Mononuclear cell (primary cell): Measurements from ENCODE around the gene RUNX1. TPM values are rescaled to one million over a fixed set of nuclear protein-coding genes. Genes with fewer than 3 reads are reported as not detected.

Source experiments
- H3K27me3 ChIP-seq: 2 replicates; pipeline ENCODE4 v1.6.0; 2011; ENCODE audit warnings: low read length, control low read depth; ENCODE audit not compliant: insufficient read depth
- H3K4me1 ChIP-seq: 2 replicates; pipeline ENCODE4 v1.5.1; 2011; ENCODE audit warnings: mild to moderate bottlenecking, low read length, control low read depth; ENCODE audit not compliant: insufficient read depth
- H3K4me3 ChIP-seq: 2 replicates; pipeline ENCODE4 v1.5.1; 2011; ENCODE audit warnings: mild to moderate bottlenecking, low read length, moderate library complexity
- H3K9me3 ChIP-seq: 2 replicates; pipeline ENCODE4 v1.5.1; 2011; ENCODE audit warnings: low read depth, mild to moderate bottlenecking, control low read depth, low read length
- total RNA-seq: library from RNA; depleted of rRNA; stranded (reverse); fragments of >200 nt; gene quantifications from one replicate; pipeline ENCODE4 v1.2.3, GENCODE V29; 2012

RUNX1 gene
- total RNA-seq, 1 donor, result 51.2 TPM

DNA sequence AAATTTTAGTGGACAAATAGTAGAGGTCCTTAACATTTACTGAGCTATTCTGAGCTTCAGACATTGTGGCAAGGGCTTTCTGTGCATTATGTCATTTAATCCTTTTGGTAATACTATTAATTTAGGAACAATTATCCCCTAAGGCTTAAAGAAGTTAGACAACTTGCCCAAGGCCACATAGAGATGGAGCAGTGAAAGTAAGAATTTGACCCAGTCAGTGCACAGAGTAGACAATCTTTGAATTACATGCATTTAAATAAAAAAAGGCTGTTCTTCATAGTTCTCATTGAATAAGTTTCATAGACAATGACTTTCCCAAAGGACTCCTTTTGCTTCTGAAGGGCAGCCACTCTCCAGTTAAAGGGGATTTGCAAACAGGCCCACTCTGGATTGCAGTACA is 142.7 kb downstream of the RUNX1 start:
- H3K4me1 ChIP-seq, result peaks cover 63% of the 10 kb centered on the region
- H3K9me3 ChIP-seq, result no peaks in the 10 kb centered on the region
- H3K4me3 ChIP-seq, result no peak overlapping the region
- H3K27me3 ChIP-seq, result no peaks in the 10 kb centered on the region

DNA sequence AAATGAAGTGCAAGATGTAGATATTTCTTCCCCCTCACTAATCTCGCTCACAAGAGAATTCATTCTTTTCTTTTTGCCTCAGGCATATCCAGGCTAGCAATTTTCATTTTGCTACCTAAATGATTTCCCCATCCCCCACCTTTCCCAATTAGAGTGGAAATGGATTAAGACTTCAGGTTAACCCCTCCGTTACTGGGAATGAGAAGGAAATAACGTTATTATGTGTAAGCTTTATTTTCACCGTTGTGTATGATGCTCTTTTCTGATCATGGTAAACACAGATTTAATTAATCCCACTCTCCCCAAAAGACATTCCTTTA is 143.9 kb downstream of the RUNX1 start:
- Histone ChIP-seq H3K4me1 (peaks cover 51% of the 10 kb centered on the region), H3K4me3 (no peak overlapping the region), H3K27me3 (no peaks in the 10 kb centered on the region), H3K9me3 (no peaks in the 10 kb centered on the region)

DNA sequence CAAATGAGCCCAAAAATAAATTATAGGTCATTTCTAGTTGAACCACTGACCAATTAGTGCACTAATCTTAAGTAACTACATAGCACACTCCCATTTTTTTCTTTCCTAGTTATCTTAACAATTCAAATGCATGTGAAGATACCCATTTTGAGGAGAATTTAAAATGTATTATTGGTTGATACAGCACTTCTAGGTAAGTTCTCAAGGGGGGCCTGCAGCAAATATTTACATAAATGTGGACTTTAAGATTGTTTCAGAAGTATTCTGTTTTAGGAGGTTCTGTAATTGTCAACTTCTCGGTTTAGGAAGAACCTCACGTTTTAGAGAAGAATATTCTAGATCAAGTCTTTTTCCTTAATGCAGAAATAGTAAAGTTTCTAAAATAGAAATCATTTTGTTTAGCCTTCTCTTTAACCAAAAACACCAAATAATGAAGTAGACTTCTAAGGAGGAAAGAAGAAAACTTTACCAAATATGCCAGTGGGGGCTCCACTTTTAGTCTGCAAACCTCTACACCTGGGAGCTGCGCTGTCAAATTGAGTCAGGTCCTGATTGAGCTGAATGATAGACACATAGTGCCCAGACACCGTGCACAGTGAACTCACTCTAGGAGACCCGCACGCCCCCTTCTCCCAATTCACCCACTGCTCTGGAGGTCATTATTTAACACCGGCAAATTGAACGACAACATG is 144.4 kb downstream of the RUNX1 start:
- Histone ChIP-seq H3K27me3 (no peaks in the 10 kb centered on the region), H3K4me1 (peaks cover 45% of the 10 kb centered on the region), H3K4me3 (no peak overlapping the region), H3K9me3 (no peaks in the 10 kb centered on the region)

DNA sequence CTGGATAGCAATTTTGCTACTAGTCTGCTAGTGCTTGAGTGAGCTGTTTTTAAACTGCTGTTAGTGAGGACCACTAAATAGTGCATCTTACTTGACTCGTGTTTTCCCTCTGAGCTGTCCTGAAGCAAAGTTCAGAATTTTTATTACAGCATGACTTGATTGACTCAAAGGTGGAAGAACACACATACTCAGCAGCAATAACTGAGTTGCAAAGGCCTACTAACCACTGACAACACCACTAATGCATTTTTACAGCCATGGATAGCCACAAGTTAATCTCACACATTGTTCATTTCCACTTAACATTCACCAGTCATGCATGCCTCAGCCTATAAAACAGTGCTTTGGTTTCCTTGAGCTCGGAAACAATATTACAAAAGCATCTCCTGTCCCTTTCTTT is 148.7 kb downstream of the RUNX1 start:
- no peaks in the 10 kb centered on the region for H3K9me3 ChIP-seq
- no peaks in the 10 kb centered on the region for H3K27me3 ChIP-seq
- no peak overlapping the region for H3K4me3 ChIP-seq
- H3K4me1 ChIP-seq, result peaks cover 7% of the 10 kb centered on the region

DNA sequence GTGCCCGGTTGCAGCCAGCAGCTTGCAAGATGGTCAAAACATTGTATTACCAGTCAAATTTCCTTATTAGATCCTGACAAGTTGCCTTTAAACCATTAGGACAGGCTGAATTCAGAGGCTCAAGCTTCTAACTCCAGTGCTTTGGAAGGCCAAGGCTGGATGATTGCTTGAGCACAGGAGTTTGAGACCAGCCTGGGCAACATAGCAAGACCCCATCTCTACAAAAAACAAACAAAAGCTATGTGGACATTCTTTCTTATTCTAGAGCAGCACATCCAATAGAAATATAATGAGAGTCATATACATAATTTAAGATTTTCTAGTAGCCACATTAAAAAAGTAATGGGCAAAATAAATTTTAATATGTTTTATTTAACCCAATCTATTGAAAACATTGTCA is 149.3 kb downstream of the RUNX1 start:
- Histone ChIP-seq H3K27me3 (no peaks in the 10 kb centered on the region), H3K9me3 (no peaks in the 10 kb centered on the region), H3K4me1 (peaks cover 4% of the 10 kb centered on the region), H3K4me3 (no peak overlapping the region)

DNA sequence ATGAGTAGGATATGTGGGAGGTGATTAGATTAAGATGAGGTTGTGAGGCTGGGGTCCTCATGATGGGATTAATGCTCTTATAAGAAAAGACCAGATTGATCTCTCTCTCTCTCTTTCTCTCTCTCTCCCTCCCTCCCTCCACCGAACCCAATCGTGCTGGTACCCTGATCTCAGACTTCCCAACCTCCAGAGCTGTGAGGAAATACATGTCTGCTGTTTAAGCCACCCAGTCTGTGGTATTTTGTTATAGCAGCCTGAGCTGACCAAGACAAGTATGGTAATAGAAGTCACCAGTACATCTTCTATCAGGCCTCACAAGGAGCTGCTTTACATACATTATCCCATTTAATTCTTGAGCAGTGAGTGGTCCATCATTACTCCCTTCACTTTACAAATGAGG is 149.8 kb downstream of the RUNX1 start:
- no peaks in the 10 kb centered on the region for H3K27me3 ChIP-seq
- H3K4me3 ChIP-seq, result no peak overlapping the region
- no peaks in the 10 kb centered on the region for H3K9me3 ChIP-seq
- peaks cover 3% of the 10 kb centered on the region for H3K4me1 ChIP-seq

DNA sequence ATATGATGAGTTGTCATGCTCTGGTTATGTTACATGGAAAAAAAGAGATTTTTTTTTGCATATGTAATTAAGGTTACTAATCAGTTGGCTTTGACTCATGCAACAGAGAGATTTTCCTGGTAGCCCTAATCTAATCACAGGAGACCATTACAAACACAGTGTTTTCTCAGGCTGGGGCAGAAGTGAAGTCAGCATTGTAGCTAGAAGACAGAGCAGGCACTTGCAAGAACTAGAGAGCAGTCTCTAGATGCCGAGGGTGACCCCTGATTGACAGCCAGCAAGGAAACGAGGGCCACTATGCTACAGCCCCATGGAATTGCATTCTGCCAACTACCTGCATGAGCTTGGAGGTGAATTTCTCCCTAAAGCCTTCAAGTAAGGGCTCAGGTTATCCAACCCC is 151.3 kb downstream of the RUNX1 start:
- H3K27me3 ChIP-seq, result no peaks in the 10 kb centered on the region
- no peaks in the 10 kb centered on the region for H3K9me3 ChIP-seq
- no peak overlapping the region for H3K4me3 ChIP-seq
- peaks cover 3% of the 10 kb centered on the region for H3K4me1 ChIP-seq

DNA sequence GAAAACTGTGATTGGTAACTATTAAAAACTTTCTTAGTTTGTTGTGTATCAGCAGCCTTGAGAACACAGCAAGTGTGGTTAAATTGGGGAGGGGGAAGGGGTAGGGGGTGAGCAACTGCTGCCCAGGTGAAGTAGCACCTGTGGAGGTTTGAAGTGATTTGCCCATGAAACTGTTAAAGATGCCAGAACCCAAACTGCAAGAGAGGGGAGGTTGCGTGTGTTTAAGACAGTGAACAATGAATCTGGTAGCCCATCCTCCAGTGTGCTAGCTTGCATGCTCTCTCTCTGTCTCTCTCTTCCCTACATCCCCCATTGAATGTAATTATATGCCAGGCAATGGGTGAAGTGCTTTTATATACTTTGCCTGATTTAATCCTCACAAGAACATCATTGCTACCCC is 154.7 kb downstream of the RUNX1 start:
- Histone ChIP-seq H3K4me1 (peaks cover 22% of the 10 kb centered on the region), H3K9me3 (no peaks in the 10 kb centered on the region), H3K27me3 (no peaks in the 10 kb centered on the region), H3K4me3 (no peak overlapping the region)

DNA sequence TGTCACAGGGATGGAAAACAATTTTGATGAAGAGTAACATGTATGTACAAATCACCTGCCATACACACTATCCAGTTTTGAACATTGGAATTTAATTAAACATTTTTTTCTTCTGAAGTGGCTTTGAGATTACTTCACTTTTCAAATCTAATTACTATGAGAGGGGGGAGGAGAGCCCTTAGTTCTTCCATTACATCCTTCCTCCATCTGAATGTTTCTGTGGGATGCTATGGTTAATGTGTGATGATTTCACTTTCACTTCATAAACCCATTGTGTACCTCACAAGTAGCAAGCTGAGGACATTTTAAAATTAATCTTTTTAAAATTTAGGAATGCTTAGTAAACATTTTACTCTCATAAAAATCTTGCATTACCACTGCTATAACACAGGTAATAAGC is 156.9 kb downstream of the RUNX1 start:
- no peaks in the 10 kb centered on the region for H3K27me3 ChIP-seq
- no peaks in the 10 kb centered on the region for H3K9me3 ChIP-seq
- peaks cover 35% of the 10 kb centered on the region for H3K4me1 ChIP-seq
- H3K4me3 ChIP-seq, result no peak overlapping the region

DNA sequence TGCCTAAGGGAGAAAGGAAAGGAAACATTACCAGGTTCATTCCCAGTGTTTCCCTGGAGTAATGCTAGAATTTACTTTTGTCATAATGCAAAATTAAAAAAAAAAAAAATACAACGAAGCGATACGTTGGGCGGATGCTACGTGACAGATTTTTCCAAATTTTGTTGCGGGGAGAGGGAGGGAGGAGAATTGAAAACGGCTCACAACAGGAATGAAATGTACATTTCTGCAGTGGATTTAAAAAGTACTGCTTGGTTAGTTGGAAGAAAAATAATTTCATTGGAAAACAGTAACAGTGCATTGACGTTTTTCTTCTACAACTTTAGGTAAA is 157.5 kb downstream of the RUNX1 start:
- Histone ChIP-seq H3K4me1 (peaks cover 40% of the 10 kb centered on the region), H3K4me3 (peak overlapping the region; percentile 64), H3K9me3 (no peaks in the 10 kb centered on the region), H3K27me3 (no peaks in the 10 kb centered on the region)

DNA sequence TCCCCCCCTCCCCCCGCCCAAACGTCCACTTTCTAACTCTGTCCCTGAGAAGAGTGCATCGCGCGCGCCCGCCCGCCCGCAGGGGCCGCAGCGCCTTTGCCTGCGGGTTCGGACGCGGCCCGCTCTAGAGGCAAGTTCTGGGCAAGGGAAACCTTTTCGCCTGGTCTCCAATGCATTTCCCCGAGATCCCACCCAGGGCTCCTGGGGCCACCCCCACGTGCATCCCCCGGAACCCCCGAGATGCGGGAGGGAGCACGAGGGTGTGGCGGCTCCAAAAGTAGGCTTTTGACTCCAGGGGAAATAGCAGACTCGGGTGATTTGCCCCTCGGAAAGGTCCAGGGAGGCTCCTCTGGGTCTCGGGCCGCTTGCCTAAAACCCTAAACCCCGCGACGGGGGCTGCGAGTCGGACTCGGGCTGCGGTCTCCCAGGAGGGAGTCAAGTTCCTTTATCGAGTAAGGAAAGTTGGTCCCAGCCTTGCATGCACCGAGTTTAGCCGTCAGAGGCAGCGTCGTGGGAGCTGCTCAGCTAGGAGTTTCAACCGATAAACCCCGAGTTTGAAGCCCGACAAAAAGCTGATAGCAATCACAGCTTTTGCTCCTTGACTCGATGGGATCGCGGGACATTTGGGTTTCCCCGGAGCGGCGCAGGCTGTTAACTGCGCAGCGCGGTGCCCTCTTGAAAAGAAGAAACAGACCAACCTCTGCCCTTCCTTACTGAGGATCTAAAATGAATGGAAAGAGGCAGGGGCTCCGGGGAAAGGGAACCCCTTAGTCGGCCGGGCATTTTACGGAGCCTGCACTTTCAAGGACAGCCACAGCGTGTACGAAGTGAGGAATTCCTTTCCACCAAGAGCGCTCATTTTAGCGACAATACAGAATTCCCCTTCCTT is 158.1 kb downstream of the RUNX1 start:
- peaks cover 46% of the 10 kb centered on the region for H3K4me1 ChIP-seq
- H3K9me3 ChIP-seq, result no peaks in the 10 kb centered on the region
- H3K27me3 ChIP-seq, result no peaks in the 10 kb centered on the region
- peak overlapping the region; percentile 64 for H3K4me3 ChIP-seq

DNA sequence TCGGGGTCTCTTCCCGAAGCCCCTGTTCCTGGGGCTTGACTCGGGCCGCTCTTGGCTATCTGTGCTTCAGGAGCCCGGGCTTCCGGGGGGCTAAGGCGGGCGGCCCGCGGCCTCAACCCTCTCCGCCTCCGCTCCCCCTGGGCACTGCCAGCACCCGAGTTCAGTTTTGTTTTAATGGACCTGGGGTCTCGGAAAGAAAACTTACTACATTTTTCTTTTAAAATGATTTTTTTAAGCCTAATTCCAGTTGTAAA is 158.7 kb downstream of the RUNX1 start:
- H3K4me3 ChIP-seq, result peak overlapping the region; percentile 64
- H3K4me1 ChIP-seq, result peaks cover 51% of the 10 kb centered on the region
- no peaks in the 10 kb centered on the region for H3K27me3 ChIP-seq
- H3K9me3 ChIP-seq, result no peaks in the 10 kb centered on the region

DNA sequence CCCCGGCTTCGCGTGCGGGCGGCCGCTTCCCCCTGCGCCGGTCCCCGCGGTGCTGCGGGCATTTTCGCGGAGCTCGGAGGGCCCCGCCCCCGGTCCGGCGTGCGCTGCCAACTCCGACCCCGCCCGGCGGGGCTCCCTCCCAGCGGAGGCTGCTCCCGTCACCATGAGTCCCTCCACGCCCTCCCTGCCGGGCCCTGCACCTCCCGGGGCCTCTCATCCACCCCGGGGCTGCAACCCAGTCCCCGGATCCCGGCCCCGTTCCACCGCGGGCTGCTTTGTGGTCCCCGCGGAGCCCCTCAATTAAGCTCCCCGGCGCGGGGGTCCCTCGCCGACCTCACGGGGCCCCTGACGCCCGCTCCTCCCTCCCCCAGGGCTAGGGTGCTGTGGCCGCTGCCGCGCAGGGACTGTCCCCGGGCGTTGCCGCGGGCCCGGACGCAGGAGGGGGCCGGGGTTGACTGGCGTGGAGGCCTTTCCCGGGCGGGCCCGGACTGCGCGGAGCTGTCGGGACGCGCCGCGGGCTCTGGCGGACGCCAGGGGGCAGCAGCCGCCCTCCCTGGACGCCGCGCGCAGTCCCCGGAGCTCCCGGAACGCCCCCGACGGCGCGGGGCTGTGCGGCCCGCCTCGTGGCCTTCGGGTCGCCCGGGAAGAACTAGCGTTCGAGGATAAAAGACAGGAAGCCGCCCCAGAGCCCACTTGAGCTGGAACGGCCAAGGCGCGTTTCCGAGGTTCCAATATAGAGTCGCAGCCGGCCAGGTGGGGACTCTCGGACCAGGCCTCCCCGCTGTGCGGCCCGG is 159.2 kb downstream of the RUNX1 start:
- Histone ChIP-seq H3K4me3 (peak overlapping the region; percentile 64), H3K27me3 (no peaks in the 10 kb centered on the region), H3K9me3 (no peaks in the 10 kb centered on the region), H3K4me1 (peaks cover 56% of the 10 kb centered on the region)

DNA sequence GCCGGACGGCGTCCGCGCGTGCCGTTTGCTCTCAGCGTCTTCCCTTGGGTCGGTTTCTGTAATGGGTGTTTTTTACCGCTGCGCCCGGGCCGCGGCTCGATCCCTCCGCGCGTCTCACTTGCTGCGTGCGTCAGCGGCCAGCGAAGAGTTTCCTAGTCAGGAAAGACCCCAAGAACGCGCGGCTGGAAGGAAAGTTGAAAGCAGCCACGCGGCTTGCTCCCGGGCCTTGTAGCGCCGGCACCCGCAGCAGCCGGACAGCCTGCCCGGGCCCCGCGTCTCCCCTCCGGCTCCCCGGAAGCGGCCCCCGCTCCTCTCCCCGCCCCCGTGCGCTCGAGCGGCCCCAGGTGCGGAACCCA is 159.8 kb downstream of the RUNX1 start:
- H3K9me3 ChIP-seq, result no peaks in the 10 kb centered on the region
- peak overlapping the region; percentile 64 for H3K4me3 ChIP-seq
- peaks cover 62% of the 10 kb centered on the region for H3K4me1 ChIP-seq
- H3K27me3 ChIP-seq, result no peaks in the 10 kb centered on the region

DNA sequence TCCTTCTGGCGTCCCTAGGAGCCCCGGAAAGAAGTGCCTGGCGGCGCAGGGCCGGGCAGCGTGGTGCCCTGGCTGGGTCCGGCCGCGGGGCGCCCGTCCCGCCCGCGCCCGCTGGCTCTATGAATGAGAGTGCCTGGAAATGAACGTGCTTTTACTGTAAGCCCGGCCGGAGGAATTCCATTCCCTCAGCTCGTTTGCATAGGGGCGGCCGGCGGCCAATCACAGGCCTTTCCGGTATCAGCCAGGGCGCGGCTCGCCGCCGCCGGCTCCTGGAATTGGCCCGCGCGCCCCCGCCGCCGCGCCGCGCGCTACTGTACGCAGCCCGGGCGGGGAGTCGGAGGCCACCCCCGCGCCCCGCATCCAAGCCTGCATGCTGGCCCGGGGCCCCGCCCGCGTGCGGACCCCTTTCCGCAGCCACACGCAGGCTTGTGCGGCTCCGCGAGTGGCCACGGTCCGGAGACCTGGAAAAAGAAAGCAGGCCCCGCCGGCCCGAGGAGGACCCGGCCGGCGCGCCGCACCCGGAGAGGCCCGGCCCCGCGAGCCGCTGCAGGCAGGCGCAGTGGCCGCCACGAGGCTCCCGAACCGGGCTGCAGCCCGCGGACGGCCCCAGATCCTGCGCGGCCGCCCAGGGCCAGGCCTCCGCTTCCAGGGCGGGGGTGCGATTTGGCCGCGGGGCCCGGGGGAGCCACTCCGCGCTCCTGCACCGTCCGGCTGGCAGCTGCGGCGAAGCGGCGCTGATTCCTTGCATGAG is 160.4 kb downstream of the RUNX1 start:
- Histone ChIP-seq H3K4me1 (peaks cover 67% of the 10 kb centered on the region), H3K27me3 (no peaks in the 10 kb centered on the region), H3K4me3 (peak overlapping the region; percentile 64), H3K9me3 (no peaks in the 10 kb centered on the region)
